Activated T-cell treated with anti-CD3 and anti-CD28 coated beads, Interleukin-2, amount 50 U/mL, for 1 hour (primary cell): ENCODE data around the gene PARP6.
"Not testable (repeated sequence)": the region's sequence is repeated elsewhere in the genome, so short reads cannot be mapped to it uniquely, and the experiment has no call there.

Experiments
- DNase-seq: peaks from one replicate; pipeline ENCODE4 v3.0.0-alpha.2; 2020

Gene PARP6

DNA sequence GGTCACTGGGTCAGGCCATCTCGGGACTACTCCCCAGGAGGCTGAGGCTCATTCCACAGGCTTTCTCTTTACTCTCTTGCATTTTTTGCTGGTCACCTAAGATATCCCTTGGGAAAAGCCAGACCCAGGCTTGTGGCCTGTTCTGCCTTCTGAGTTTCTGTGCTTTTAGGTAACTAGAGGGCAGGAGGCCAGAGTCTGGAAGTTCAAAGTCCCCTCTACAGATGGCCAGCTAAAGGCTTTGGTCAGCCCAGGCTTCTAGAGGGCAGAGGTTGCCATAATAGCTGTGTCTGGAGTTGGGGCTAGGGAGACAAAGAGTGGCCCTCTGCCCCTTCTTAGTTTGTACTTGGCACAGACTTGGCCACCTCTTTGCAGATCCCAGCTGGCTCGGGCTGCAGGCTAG is 8.4 kb upstream of the PARP6 start:
- no peak for DNase-seq

DNA sequence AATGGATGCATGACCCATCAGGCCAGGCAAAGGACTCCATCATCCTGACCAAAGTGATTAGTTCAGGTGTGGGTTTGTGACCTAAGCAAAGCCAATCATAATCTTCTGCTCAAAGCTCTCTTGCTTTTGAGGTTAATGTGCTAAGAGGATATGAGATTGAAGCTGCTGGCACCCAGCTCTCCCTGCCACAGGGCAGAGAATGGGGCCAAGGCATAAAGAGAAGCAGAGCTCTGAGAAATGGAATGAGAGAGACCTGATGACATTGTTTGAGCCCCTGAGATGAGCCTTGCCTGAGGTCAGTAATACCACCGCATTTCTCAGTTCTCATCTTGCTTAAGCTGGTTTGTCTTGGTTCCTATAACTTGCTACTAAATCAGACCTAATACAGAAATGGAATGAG is 6.4 kb upstream of the PARP6 start:
- DNase-seq = no peak

DNA sequence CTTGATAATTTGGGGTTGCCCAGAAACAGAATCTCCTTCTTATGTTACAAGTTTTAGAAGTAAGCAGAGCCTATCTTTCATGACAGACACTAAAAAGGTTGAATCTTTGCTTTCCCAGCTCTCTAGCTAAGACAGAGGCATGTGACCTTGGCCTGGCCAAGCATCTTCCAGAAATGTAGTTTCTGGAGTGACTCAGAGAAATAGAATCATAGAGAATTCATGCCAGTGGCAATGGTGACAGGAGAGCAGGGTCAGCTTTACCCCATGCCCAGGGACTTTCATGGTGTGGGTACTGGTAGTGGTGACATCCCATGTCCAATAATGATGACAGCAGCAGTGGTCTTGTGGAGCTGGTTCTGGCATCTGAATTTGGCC is 4.0 kb upstream of the PARP6 start:
- no peak for DNase-seq

DNA sequence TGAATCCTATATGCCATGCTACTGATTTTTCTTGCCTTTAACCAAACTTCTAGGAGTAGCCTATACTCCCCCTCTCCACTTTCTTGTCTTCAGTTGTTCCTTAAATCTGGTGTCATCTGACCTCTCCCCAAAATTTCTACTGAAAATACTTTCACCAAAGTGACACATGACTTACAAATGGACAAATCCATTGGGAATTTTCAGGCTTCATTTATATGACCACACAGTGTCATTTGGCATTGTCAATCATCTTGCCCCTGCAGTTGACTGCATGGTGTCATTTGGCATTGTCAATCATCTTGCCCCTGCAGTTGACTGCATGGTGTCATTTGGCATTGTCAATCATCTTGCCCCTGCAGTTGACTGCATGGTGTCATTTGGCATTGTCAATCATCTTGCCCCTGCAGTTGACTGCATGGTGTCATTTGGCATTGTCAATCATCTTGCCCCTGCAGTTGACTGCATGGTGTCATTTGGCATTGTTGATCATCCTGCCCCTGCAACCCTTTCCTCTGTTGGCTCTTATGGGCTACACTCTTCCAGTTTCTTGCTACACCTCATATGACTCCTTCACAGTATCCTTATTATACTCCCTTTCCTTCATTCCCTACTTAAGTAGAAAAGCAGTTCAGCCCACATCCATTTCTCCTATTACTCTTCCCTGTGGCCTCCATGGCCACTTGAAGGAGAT is 3.4 kb upstream of the PARP6 start:
- not testable (repeated sequence) for DNase-seq

DNA sequence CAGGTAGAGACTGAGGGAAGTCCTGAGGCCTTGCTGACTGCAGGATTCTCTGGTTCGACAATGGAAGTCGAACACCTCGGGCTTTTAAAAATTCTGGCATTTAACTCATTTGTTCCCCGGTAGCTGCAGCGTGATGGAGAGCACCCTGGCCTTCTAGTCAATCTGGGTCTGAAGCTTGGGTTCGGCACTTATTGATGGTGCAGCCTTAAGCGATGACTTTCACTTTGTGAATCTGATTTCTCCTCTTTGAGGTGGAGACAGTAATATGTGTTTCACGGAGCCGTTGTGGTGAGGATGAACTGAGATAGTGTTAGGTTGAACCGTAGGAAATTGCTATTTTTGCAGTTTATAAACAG is 621 bp upstream of the PARP6 start:
- DNase-seq = no peak

DNA sequence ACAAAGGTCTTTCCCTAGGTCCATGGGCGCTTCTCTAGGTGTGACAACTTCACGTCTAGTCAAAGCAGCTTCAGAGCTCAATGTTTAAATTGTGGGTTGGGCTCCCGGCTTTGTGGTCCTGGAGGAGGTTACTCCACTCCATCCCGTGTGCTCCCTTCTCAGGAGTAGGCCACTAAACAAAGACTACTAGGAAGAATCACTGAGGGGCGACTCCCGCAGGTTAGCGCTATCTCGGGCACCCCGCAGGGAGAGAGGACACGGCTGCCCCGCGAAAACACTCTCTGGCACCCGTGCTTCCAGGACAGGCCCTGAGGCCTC is 500 bp downstream of the PARP6 start:
- DNase-seq = no peak

DNA sequence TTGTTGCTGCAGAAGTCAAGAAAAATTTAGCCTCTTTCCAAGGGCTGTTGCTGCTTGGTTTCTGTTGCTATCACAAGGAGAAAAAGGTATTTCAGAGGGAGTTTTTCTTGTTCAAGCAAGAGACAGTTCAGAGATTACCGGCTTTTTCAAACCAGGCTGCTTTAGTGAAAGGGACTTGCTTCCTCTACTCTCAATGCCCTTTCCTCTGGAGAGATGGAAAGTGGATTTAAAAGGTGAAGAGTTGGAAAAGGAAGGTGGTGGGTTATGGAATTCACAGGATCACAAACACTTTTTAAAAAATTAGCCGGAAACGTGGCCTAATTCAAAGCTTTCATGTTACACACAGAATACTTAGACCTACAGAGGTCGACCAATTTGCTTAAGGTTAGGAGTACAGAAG is 1.1 kb downstream of the PARP6 start:
- DNase-seq = no peak

DNA sequence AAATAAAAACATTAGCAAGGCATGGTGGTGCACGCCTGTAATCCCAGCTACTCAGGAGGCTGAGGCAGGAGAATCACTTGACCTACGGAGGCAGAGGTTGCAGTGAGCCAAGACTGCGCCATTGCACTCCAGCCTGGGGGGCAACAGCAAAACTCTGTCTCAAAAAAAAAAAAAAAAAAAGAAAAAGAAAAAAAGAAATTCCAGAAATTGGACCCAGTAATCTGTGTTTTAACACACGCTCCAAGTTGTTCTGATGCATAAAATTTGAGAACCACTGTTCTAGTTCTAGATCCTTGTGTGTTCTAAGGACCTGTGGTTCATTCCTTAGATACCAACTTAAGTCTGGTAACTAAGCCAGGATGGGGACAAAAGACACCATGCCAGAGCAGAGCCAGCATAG is 2.6 kb downstream of the PARP6 start:
- DNase-seq = no peak

DNA sequence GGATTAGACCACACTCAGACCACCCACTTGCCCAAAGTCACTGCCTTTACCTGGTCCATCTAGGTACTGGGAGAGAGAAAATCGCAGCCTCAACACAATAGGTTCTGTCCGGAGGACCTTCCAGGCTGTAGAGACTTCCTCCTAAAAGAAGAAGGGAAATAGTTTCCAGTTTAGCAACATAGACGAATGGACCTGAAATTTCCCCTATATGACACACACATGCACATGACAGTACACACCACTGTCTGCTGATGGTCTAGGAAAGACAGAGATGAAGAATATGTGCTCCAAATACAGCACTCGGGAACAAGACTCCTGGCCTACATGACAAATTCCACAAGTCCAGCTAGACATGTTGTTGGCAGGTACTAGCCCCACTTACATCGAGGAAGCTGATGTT is 7.3 kb downstream of the PARP6 start:
- DNase-seq = no peak

DNA sequence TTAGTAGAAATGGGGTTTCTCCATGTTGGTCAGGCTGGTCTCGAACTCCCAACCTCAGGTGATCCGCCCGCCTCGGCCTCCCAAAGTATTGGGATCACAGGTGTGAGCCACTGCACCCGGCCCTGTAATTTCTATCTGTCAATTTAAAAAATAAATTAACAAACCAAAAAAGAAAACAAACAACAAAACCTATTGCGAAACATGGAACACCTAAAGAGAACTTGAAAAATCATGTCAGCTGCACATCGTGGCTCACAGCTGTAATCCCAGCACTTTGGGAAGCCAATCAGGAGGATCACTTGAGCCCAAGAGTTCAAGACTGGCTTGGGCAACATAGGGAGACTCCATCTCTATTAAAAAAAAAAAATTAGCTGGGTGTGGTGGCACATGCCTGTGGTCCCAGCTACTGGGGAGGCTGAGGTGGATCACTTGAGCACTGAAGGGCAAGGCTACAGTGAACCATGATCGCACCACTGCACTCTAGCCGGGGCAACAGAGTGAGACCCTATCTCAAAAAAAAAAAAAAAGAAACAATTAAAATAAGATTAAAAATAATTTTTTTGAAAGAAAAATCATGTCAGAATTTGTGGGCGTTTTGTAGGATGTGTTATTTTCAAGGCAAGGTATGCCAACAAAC is 19.6 kb downstream of the PARP6 start:
- no peak for DNase-seq

DNA sequence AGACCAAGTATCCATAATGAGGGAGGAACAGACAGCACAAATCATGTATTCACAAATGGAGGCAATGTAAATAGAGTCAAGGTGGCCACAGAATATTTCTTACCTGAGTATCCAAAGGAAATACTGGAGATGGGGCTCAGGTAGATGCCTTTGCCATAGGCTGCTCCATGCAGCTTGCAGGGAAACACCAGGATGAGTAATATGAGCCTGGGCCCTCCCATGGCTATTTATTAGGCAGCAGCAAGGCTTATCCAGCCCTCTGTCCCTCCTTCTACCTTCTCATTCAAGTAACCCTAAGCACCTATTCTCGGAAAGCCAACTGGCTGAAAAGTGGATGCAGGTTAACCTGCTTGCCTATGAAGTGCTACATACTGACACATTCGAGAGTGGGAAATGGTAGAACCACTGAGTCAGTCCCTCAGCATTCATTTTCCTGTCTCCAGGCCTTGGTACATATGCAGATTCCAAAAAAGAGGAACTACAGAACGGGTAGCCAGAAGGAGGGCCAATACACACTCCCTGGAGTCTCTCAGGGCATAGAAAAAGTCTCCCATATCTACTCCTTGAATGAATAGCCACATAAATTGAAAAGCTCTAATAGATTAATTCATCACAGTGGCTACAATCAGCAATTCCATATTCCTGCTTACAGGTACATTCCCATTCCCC is 23.1 kb downstream of the PARP6 start:
- no peak for DNase-seq

DNA sequence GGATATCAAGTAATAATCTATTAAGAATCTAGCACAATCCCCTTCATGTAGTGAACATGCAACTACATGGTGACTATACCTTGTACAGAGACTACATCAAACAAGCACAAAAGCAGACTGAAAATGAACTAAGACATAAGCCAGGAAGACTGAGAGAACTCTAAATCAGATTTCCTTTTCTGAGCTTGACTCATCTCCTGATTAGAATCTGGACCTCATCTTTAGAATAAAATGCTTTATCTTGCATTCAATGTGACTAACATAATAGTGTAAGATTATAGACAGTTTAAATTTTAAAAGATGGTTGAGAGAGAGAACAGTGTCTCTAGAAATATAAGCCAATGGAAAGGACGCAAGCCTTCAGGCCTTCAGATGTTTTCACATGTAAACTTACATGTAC is 23.8 kb downstream of the PARP6 start:
- DNase-seq = no peak

DNA sequence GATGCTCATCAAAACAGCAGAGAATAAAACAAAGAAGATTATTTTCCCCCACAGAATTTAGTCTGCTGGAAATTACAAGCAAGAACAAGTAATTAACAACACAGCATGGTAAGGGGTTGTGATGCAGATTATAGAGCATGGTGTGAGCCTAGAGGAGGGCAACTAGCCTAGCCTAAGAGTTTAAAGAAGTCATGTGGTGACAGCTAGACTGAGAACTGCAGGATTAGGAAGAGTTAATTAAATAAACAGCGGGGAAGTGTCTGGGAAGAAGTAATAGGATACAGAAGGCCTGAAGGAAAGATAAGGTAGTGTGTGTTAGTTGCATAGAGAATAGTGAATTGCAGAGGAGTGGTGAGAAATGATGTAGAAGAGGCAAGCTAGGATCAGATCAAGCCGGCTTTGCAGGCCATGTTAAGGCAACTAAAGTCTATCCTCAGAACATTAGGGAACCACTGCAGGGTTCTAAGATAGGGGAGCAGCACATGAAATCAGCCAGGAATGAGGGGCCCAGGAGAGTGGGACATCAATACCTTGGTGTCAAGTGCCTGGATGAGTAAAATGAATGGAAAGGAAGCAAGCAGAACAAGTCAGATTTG is 29.5 kb downstream of the PARP6 start:
- no peak for DNase-seq

DNA sequence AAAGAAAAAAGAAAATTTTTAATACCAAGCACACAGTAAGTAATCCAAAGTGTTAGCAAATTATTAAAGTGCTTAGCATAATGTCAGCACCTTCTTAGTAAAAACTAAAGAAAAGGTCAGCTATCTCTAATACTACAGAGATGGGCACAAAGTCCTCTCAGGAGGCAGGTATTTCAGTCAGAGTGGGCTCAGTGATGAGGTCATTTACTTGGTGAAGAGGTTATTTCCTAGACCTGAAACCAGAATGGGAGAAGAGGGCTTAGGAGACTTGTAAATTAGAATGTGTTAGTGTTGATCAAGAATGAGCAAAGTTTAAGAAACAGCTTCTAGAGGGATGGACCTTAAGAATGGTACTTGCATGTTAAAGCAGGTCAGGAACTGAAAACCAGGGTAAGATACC is 32.7 kb downstream of the PARP6 start:
- DNase-seq = no peak

DNA sequence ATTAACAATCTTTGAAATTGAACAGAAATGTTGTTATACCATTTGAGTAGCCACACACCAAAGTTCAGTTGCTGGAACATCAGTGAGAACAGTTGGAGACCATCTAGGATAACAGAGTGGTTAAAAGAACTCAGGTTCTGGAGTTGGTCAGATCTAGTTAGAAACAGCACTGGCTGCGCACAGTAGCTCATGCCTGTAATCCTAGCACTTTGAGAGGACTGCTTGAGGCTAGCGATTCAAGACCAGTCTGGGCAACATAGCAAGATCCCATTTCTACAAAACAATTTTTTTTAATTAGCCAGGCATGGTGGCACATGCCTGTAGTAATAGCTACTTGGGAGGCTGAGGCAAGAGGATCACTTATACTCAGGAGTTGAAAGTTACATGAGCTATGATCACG is 33.8 kb downstream of the PARP6 start:
- DNase-seq = no peak

DNA sequence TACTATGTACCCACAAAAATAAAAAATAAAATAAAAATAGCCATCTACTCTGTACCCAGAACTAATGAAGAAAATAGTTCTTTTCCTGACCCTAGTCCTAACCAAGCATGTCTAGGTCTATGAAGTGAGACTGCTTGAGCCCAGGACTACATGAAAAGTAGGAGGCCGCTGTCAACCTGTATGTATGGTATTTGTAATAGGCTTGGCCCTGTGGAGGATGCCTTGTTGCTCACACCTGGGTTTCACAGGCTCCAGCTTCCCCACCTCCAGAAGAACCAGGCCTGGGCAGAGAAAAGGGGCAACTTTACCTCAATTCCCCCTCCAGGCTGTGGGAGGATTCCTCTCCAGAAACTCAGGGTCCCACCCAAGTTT is 34.5 kb downstream of the PARP6 start:
- DNase-seq = no peak

DNA sequence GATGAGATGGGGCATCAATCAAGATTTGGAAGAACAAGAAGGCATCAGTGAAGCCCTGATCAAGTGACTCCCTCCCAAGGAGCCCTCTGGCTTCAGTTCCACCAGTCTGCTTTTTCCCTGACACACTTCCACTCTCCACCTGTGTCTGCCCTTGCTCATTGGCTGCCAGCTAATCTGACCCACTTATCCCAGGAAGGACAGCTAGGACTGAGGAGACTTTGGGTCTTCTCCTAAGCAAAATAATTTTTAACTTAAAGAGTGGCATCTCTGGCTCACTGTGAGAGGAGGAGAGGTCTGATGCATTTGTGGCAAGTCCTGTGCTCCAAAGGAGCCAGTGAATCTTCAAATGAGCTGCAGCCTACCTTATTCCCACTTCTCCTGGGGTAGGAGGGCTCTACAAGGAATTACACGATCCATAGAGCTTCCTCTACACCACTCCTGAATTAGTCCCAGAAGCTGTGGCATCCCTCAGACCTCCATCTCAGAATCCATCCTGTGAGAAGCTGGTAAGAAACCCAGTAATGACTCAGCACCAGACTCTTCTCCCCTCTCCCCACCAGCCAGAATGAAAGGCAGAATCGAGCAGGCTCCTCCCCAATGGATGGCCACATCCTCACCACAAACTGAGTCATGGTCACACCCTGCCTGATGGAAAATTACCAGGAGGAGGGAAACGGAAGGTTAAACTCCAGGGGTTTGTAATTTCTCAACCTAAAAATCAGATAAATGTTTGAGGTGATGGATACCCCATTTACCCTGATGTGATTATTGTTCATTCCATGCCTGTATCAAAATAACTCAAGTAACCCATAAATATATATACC is 35.1 kb downstream of the PARP6 start:
- peak; percentile 29 for DNase-seq

DNA sequence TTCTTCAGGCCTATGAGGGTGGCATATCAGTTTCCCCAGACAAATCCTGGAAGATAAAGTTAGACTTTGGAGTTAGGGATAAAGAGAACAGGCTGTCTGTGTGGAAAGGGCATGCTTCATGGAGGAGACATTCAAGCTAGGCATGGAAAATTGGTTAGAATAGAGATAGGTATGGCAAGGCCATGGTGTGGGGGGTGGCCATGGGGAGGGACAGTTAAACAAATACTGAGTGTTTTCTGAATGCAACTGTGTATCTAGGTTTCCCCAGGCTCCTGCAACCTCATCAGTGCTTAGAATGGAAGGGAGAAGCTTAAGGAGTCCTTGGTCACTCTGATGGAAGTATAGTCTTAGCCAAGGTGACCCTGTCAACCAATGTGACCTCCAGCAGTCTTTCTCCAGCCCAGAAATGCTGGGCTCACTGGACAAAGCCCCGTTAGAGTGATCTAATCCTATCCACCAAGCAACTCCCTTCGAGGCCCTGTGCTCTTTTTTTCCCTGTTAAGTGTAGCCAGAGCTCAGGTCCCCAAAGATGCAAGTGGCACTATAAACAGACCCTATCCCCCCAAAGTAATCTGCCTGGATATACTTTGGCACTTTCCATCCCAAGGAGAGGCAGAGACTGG is 35.9 kb downstream of the PARP6 start:
- no peak for DNase-seq

DNA sequence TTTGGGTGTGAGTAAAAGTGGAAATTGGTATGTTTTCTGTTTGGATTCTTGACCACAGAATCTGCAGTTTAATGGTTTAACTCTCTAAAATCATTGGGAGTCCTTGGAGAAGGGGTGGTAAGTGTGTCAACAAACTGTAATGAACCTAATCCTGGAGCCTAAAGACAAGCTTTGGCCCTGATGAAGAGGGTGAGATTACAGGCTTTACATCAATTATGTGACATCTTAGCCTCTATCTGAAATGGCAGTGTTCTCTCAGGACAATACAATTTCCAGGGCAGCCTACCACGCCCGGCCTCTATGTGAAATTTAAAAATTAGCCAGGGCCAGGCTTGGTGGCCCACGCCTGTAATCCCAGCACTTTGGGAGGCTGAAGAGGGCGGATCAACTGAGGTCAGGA is 37.1 kb downstream of the PARP6 start:
- no peak for DNase-seq

DNA sequence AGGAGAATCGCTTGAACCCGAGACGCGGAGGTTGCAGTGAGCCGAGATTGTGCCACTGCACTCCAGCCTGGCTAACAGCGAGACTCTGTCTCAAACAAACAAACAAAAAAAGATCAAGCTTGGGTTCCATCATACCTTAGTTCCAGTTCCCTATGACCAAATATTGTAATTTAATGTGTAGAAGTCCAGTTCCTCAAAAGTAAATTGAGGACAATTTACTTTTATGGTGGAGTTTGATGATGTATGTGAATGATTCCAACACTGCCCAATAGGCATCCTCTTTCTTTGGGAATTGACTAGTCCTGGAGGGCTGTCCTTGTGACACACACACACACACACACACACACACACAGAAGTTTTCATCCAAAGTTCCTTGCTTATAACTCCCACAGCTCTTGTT is 38.6 kb downstream of the PARP6 start:
- no peak for DNase-seq

DNA sequence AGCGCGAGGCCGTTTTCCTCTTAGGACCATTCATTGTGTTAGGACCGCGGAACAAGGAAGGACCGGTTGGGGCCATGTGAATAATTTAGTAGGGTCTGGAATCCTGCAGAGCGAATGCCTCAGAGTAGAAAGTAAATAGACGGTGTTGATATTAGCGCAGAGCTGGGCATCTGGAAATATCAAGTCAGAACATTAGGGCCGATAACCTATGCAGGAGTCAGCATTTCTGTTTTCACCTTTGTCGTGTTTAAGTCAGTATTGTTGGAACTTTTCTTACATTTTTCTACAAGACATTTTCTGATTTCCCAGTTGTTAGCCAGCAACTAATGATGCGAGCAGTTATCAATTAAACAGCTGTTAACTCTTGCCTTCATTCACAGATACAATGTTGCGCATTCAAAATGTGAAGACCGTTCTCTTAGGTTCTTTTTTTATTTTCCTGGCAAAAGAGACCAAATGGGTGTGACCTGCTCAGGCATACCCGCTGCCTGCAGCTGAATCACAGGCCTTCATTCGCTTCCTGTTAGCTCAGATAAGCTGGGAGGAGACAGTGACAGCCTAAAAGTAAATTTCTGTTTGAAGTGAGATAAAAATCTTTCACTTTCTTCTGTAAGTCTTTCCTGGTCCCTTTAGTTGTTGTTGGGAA is 40.4 kb downstream of the PARP6 start:
- DNase-seq = peak; percentile 48

DNA sequence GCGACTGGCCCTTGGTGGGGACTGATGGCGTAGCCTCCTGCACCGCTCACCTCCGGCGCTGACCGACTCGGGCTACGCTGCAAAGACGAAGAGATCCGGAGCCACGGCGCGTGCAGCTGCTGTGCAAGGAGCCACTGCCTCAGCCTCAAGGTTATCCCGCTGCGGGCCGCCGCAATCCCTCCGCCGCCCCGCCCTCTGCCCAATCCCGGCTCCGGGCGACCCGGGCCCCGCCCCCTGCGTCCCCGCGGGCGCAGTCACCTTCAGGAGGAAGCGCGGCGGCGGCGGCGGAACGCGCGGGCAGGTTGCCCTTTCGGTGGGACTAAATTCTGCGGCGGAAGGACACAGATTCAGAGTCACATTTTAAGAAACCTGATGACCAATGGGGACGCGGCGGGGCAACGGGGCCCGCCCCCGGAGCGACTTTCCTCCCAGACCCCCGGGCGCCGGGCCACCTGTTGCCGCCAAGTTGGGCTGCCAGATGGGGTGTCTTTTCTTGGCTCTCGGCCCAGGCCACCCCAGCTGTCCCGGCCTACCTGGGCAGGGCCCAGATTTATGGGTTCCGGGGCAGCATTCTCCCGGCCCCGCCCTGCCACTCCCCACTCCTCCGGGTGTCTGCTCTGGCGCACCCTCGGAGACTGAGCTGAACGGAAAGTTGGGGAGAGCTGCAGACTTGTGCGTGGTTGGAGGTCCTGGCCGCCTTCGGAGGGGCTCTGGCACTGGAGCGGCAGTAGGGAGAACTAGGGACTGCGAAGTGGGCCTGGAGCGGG is 41.1 kb downstream of the PARP6 start, which contains the start of gene PKM:
Gene PKM (minus strand): TSS at position 125 of the 767 bp plus-strand sequence. CDS start 12,093 bp downstream, outside the sequence.
- peak; percentile 92 for DNase-seq
